ENCODE data around the gene SLAMF8. TPM values are rescaled to one million over a fixed set of nuclear protein-coding genes. Genes with fewer than 3 reads are reported as not detected.

The SLAMF8 gene
- total and polyA plus RNA-seq, 2 of the 8 experiments (the other 6 are each of a cell fraction or from before 2014, with no cell fraction given), result not detected

DNA sequence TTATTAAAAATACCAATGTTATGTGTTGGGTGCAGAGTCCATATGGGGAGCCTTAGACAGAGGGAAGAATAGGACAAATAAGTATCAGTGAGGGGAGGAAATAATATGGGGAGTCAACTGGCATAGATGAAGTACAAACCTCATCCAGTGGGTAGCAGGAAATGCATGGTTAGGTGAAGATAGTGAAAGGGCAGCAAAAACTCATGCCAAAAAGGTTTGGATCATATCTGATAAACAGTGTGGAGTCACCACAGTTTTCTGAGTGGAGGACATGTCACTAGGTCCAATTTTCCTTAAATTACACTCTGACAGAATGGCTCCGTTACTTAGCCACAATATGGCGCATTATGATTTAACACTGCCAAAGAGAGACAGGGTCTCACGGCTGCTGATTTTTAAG is 35.6 kb upstream of the SLAMF8 start (continued):
- no peak for TF ChIP-seq E2F6 (IDR thresholded peaks at IDR 0.05)
- TF ChIP-seq CBX5 (IDR thresholded peaks at IDR 0.05; ENCODE audit: low read depth, low read length), result no peak
- TF ChIP-seq TAF7 (optimal IDR thresholded peaks at IDR 0.05; ENCODE audit: borderline replicate concordance, low read depth, low read length), result no peak
- TF ChIP-seq RFX5 (IDR thresholded peaks at IDR 0.05; ENCODE audit: borderline replicate concordance, low read depth, low read length), result no peak
